Esophagus muscularis mucosa (tissue), 4 donors: ENCODE data around the gene OR5AU1. TPM values are rescaled to one million over a fixed set of nuclear protein-coding genes. Genes with fewer than 3 reads are reported as not detected.

Source experiments
- DNase-seq: peaks from one replicate; pipeline ENCODE4 v3.0.0-alpha.2; 2017; ENCODE audit errors: extremely low spot score
- H3K27ac ChIP-seq, 4 donors: fragments of 200-600 bp; sonication (generic); replicated peaks in 1 of 4; 1 replicate in 3 of 4; 2 replicates in 1 of 4; pipeline ENCODE4 v1.5.1; 2016 to 2019; ENCODE audit warnings: mild to moderate bottlenecking in 1 of 4
- H3K27me3 ChIP-seq, 4 donors: fragments of 200-600 bp; sonication (generic); one replicate each; pipeline versions ENCODE4 v1.5.1 to v1.6.0; 2016 to 2019
- H3K36me3 ChIP-seq, 4 donors: fragments of 200-600 bp; sonication (generic); one replicate each; pipeline ENCODE4 v1.5.1; 2016 to 2019
- H3K4me1 ChIP-seq, 4 donors: fragments of 200-600 bp; sonication (generic); one replicate each; pipeline ENCODE4 v1.5.1; 2016 to 2019
- H3K4me3 ChIP-seq, 4 donors: fragments of 200-600 bp; sonication (generic); 1 replicate in 2 of 4; 2 replicates in 2 of 4; pipeline ENCODE4 v1.5.1; 2016 to 2019; ENCODE audit warnings: mild to moderate bottlenecking in 4 of 4, moderate library complexity in 1 of 4
- H3K9me3 ChIP-seq, 4 donors: fragments of 200-600 bp; sonication (generic); 1 replicate in 3 of 4; 2 replicates in 1 of 4; pipeline ENCODE4 v1.5.1; 2016 to 2019
- CTCF ChIP-seq, 3 experiments: fragments of 200-600 bp in 2 of 3; fragments of 450-650 bp in 1 of 3; sonication (generic) in 2 of 3; IDR thresholded peaks; one replicate each; pipeline ENCODE4 v1.5.1; 2017 to 2019; ENCODE audit warnings: antibody characterized with exemption in 3 of 3, mild to moderate bottlenecking in 2 of 3, moderate library complexity in 1 of 3
- EP300 ChIP-seq: sonication (generic); formaldehyde crosslinking; IDR thresholded peaks from one replicate; pipeline ENCODE4 v1.6.1; 2017; ENCODE audit warnings: antibody characterized with exemption
- POLR2A ChIP-seq: fragments of 450-650 bp; IDR thresholded peaks from one replicate; pipeline ENCODE4 v1.6.1; 2017; ENCODE audit warnings: antibody characterized with exemption, moderate library complexity, mild to moderate bottlenecking, low read depth
- POLR2AphosphoS5 ChIP-seq, 2 donors: sonication (generic); formaldehyde crosslinking; IDR thresholded peaks; one replicate each; pipeline ENCODE4 v1.6.1; 2017; ENCODE audit warnings: antibody characterized with exemption in 2 of 2
- WGBS: methylation state at CpG from one replicate; pipeline ENCODE4 v1.1.5; 2018; 5-methylcytosine and 5-hydroxymethylcytosine counted together
- intact Hi-C: fragments of 100-400 bp; cut with DNase I; formaldehyde crosslinking; loops from one replicate; pipeline ENCODE4 v1.15.1; 2023
- total RNA-seq, 4 donors: library from RNA; depleted of rRNA; stranded (reverse); fragments of >200 nt; gene quantifications; one replicate each; pipeline versions ENCODE4 v1.1.0 to v1.2.1, GENCODE V29; 2016

Gene OR5AU1
- total RNA-seq, 4 donors from 2014 or later, result not detected

- TF ChIP-seq POLR2AphosphoS5 (IDR thresholded peaks at IDR 0.05) (no peak), CTCF (IDR thresholded peaks at IDR 0.05) (no peak), EP300 (no peak), POLR2A (no peak)
- WGBS, result 39% methylated on average over 1 of the region's 1 CpG
- Histone ChIP-seq H3K27me3 (peaks cover 0 to 3% (median 0%) of the 10 kb centered on the region in 4 donors), H3K4me3 (no peak overlapping the region), H3K9me3 (no peaks in the 10 kb centered on the region), H3K4me1 (no peaks in the 10 kb centered on the region), H3K36me3 (no peaks in the 10 kb centered on the region), H3K27ac (no peak overlapping the region)
- intact Hi-C loops, result no loop called here
- DNase-seq, result no peak
These were observed 34.7 kb downstream of the OR5AU1 start for GRCh38 chr14:21121122-21121521.

- 74% methylated on average over 6 of the region's 6 CpGs for WGBS
- TF ChIP-seq EP300 (no peak), CTCF (IDR thresholded peaks at IDR 0.05) (no peak), POLR2AphosphoS5 (IDR thresholded peaks at IDR 0.05) (no peak), POLR2A (no peak)
These were observed 35.2 kb downstream of the OR5AU1 start for GRCh38 chr14:21120686-21121085.

GRCh38 chr14:21118933-21119332 lies 36.9 kb downstream of the OR5AU1 start:
- intact Hi-C loops, result no loop called here
- H3K27ac ChIP-seq, result no peak overlapping the region
- WGBS, result 87% methylated on average over 3 of the region's 3 CpGs

More at GRCh38 chr14:21120686-21121085, 35.2 kb downstream of the OR5AU1 start:
- intact Hi-C loops, result no loop called here
- Histone ChIP-seq H3K9me3 (no peaks in the 10 kb centered on the region), H3K36me3 (no peaks in the 10 kb centered on the region), H3K4me1 (no peaks in the 10 kb centered on the region), H3K4me3 (no peak overlapping the region), H3K27ac (no peak overlapping the region), H3K27me3 (no peaks in the 10 kb centered on the region)
- no peak for DNase-seq

GRCh38 chr14:21113369-21113768 lies 42.5 kb downstream of the OR5AU1 start:
- H3K27ac ChIP-seq, result no peak overlapping the region
- H3K4me3 ChIP-seq, result no peak overlapping the region
- H3K4me1 ChIP-seq, result no peaks in the 10 kb centered on the region
- TF ChIP-seq EP300 (no peak), POLR2A (no peak), POLR2AphosphoS5 (IDR thresholded peaks at IDR 0.05) (no peak), CTCF (IDR thresholded peaks at IDR 0.05) (no peak)
- H3K9me3 ChIP-seq, result no peaks in the 10 kb centered on the region
- 96% methylated on average over 2 of the region's 2 CpGs for WGBS
- H3K27me3 ChIP-seq, result no peaks in the 10 kb centered on the region
- intact Hi-C loops, result no loop called here
- no peaks in the 10 kb centered on the region for H3K36me3 ChIP-seq
- no peak for DNase-seq

More at GRCh38 chr14:21118933-21119332, 36.9 kb downstream of the OR5AU1 start:
- Histone ChIP-seq H3K4me3 (no peak overlapping the region), H3K36me3 (no peaks in the 10 kb centered on the region), H3K9me3 (no peaks in the 10 kb centered on the region), H3K27me3 (no peaks in the 10 kb centered on the region), H3K4me1 (no peaks in the 10 kb centered on the region)
- TF ChIP-seq EP300, result no peak
- no peak for TF ChIP-seq POLR2A
- no peak for TF ChIP-seq CTCF (IDR thresholded peaks at IDR 0.05)
- TF ChIP-seq POLR2AphosphoS5 (IDR thresholded peaks at IDR 0.05), result no peak
- DNase-seq, result no peak

GRCh38 chr14:21112255-21112654 lies 43.6 kb downstream of the OR5AU1 start:
- Histone ChIP-seq H3K4me3 (no peak overlapping the region), H3K4me1 (peaks cover under 1 to 4% (median 2%) of the 10 kb centered on the region in 4 donors), H3K36me3 (no peaks in the 10 kb centered on the region), H3K27ac (no peak overlapping the region), H3K9me3 (no peaks in the 10 kb centered on the region), H3K27me3 (no peaks in the 10 kb centered on the region)
- no peak for DNase-seq
- intact Hi-C loops, result no loop called here
- WGBS, result 83% methylated on average over 4 of the region's 4 CpGs
- TF ChIP-seq POLR2AphosphoS5 (IDR thresholded peaks at IDR 0.05), result no peak
- no peak for TF ChIP-seq POLR2A
- TF ChIP-seq EP300, result no peak
- no peak for TF ChIP-seq CTCF (IDR thresholded peaks at IDR 0.05)
